ENCODE data around the gene C2orf81.

The C2orf81 gene

DNA sequence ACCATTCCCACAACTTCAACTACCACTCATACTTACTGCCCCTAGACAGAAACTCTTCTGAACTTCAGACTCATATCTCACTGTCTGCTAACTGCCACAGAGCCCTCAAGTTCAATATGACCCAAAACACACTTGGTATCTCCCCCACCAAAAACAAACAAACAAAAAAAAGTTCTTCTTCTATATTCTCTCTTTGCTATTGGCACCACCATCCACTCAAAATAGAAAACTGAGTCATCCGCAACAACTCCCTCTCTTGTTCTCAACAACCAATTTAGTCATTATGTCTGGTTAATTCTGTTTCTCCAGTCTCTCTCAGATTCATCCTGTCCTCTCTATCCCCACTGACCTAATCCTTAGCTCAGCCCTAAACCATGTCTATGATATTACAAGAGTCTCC lies 34.1 kb downstream of the C2orf81 start:
- DNase-seq = no peak

DNA sequence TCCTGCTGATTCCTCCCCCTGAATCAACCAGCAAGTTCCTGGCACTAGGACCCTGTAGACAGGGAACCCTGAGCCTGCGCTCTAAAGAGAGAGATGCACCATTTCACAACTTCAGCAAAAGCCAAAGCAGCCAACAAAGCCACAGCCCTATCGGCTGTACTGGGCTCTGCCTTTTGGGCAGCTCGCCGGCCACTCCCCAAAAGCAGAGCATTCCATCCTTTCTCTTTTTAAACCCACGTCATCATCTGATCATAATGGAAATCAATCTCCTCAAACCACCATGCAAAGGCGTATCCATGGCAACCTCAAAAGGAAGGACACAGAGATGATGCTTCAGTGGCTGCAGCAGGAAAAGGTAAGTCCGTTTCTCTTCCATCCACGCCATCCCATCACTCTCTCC lies 36.0 kb downstream of the C2orf81 start:
- no peak for DNase-seq

DNA sequence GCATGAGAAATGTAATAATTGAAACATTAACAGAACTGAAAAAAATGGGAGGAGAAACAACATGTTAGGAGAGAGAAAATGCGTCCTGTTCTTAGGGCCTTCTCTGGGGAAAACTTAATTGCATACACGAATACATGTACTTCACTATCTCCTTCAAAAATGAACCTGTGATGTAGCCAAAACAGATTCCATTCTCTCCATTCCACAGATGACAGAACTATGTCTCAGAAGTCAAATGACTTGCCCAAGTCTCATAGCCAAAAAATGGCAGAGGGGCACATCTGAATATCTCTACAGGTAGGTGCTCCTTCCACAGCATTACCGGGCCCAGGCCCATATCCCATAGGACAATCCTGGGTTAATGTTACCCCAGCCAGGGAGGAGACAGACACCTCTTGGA lies 37.4 kb downstream of the C2orf81 start:
- DNase-seq = no peak

DNA sequence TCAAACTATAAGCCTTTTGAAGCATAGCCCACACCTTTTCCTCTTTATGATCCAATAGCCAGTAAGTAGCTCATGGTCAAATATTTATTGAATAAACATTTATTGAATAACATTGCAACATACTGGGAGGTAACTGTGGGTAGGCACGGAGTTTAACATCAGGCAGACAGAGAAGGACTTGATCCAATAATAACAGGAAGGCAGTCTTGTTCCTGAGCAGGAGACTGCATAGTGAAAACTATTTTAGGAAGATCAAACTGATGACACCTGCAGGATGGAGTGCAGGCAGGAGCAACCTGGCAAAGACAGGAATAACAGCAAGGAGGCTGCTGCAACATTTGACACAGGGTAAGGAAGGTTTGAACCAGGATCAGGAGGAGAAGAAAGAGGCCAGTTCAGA lies 38.2 kb downstream of the C2orf81 start:
- DNase-seq = no peak

DNA sequence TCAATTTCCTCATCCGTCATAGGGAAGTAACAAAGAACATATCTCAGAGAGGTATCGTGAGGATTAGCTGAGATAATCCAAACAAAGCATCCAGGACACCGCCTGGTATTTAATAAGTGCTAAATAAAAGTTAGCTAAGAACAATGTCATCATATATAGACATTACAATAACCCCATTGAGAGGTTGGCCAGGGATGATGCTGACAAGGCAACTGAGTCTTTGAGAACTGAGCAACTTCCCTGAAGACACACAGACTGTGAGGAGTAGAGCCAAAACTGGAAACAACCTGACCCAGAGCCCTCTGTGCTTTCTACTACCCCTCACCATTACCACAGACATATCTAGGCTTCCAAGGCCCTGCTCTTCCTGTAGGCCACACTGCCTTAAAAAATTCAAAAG lies 39.7 kb downstream of the C2orf81 start:
- no peak for DNase-seq

DNA sequence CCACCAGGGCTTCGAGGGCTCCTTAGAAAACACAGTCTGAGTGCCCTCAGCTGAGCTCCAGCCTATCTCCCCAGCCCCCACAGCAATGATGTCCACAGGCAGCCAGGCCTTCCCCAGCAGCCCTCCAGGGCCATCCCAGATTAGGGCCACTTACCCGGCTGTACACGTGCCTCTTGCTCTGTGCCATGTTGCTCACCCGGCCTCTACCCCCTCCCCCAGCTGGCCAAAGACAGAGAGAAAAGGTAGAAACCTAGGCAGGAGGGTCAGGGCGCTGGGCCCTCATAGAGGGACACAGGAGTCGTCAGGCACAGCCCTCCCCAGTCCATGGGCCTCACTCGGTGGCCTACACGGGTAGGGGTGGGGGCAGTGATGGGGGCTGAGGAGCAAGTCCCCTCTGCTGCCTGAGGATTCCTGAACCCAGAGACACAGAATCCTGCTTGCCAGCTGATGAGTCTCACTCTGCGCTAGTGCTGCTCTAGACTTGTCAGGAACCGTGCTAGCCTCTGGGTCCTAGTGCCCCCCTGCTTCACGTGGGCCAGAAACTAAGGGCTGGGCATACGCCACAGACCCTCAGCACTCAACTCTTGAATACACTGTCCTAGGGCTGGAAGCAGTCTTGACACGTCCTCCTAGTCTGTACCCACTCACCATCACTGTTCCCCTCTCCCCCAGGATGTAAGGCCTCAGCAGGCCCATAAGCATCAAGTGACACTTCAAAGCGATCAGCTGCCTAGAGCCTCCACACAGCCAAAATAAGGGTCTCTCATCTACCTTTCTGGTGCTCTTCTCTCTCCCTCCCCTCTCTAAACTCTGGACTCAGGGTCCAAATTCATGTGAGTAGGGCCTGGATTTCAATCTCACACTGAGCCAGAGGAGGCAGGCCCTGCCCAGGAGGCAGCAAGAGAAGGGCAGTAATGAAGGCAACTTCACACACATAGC lies 41.3 kb downstream of the C2orf81 start, which contains the start of gene DCTN1:
TSS of gene DCTN1 (minus strand) at position 461 of the 939 bp plus-strand sequence. CDS start at position 187, 274 bp downstream.
- DNase-seq = no peak

DNA sequence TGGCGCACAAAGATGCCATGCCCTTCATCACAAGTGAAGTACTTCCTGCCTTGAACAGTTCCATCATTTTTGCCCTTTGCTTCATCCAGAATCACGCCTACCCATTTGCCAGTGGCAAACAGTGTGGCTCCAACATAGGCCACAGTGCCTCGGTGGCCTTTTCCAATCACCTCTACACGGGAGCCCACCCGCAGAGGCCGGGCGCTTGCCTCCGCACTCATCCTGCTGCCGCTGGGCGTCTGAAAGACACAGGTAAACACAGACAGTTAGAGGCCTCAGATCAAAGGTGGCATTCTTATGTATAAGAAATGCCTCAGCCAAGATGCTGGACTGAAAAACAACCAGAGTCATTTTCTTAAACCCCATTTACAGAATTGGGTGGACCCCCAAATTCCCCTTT lies 43.4 kb downstream of the C2orf81 start:
- DNase-seq = no peak

DNA sequence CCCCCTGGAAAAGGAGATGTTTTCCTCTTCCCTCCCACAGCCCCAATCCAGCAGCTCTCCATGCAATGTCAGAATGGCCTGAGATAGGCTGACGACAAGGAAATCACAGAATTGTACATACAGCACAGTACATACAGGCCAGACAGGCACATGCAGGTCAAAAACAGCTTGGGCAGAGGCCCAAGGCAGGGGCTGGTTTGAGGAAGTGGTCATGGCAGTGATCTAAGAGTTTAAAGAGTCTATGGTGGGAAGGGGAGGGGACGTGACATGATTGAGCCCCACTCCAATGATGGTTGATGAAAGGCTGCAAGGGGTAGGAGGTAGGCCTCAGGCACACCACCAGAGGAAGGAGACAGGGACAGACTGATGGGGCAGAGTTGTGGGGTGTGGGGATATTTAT lies 45.6 kb downstream of the C2orf81 start:
- no peak for DNase-seq

DNA sequence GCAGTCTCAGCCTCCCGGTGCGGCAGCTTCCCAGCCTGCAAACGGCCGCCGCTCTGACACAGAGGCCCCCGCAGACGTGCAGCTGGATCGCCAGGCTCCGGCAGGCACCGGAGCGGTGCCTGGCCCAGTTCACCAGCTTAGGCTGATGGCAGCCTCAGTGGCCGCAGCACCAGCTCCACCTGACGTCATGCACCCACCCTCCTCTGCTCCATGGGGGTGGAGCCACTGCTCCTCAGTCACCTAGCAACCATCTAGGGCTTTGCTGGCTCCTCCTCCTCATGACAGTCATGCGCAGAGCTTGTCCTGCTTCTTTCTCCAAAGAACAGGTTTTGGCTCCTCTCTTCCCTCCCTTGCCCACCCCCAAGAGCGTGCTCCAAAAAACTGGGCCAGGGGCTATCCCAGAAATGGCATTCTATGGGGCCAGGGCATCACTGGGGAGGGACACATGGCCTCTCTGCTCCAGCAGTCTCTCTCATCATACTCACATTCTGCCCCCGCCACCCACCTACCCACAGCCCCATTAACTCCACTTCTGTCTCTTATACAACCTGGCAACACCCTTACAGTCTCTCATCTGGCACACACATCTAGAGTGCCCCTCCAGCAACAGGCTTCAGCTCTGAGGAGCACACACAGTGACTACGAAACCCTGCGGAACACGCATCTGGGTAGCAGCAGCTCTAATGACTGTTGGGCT lies 46.8 kb downstream of the C2orf81 start:
- DNase-seq = no peak

DNA sequence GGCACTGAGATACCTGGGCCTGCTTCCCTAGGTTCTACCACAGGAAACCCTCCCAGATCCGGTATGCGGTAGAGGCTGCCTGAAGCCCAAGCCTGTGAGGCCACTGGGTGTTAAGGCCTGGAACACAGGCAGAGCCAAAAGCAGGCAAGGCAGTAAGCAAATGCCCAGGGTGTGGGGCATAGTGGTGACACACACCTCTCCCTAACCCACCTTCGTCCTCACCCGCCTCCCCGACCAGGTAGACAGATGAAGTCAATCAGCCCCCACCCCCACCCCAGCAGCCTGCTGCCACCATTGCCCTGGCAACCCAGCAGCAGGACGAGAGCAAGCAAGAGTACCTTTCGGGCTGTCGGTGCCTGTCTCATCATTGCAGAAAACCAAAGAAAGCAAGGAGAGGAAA lies 47.4 kb downstream of the C2orf81 start:
- DNase-seq = no peak

DNA sequence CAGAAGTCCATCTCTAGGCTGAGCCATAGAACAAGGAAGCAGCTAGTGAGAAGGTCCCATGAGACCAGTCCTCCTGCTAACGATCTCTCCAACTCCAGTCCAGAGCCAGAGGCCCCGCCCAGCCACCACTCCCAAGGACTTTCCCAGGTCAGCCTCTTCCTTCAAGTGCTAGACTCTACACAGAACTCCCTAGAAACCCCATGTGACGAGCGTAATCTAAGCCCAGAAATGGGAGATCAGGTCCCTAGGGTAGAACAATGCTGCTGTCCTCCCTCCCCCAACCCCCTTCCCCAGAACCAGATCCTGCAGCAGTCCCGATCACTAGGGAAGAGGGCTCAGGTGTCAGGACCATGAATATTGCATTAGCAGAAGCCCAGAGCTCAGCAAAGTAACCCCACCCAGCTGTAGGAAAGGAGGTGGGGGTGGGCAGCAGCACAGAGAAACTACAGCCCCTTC lies 48.2 kb downstream of the C2orf81 start:
- no peak for DNase-seq

DNA sequence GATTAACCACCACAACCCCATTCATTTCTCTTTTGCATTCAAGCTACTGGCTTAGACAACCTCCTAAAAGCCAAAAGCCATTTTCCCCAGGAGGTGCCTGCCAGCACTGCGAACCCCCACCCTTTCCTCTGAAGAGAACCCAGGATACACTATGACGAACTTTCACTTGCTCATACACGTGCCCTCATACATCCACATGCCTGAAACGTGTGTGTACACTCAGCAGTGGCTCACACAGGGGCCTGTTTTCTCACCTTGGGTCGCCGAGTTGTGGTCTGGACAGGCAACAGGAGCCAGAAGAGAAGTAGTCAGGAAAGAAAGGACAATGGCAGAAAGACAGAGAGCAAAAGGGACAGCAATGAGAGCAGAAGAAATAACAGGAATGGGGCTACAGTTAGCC lies 48.7 kb downstream of the C2orf81 start:
- DNase-seq = no peak

DNA sequence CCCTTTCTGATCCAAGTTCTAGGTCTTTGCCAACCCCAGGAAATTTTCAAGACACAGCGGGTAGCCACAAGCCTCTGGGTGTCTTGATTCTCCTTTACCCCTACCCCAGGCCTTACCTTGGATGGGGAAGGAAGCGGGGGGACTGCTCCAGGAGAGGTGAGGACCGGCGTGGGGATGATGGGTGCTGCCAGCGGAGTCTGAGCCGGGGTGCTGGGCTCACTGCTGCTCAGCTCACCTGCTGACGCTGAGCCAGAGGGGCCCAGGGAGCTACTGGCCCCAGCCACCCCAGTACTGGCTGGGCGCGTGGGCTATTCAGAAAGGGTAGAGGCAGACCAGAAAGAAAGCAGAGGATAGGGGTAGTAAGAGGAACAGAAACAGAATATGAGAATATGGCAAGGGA lies 50.0 kb downstream of the C2orf81 start:
- no peak for DNase-seq

DNA sequence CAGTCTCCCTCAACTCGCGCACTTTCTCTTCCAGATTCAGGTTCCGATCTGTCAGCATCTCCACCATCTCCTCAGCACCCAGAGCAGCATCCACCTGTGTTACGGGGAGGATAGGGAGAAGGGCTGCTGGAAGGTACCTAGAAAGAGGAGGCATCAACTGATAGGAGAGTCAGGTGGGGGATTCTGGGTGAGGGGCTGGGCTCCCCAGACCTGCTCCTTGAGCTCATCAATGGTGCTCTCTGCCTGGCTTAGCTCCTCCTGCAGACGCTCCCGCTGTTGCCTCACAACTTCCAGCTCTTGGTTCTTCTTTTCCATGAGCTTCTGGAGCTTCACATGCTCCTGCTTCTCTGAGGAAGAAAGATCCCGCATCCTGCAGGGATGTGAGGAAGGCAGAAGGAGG lies 51.4 kb downstream of the C2orf81 start:
- DNase-seq = no peak

DNA sequence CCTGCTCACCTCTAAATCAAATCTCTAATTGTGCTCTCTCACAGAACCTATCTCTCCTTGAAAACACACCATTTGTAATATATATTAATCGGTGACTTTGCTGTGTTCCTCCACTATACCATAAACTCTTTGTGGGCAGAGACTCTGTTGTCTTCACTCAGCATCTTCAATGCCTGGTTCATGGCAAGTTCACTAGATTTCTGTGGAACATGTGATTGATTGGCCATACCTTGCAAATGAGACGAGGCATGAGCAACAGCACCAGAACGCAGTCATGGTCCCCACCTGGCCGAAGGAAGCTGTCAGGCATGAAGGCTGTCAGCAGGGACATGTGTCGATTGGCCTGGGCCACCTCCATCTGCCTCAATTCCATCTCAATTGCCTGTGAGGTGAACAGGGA lies 52.9 kb downstream of the C2orf81 start:
- DNase-seq = no peak

DNA sequence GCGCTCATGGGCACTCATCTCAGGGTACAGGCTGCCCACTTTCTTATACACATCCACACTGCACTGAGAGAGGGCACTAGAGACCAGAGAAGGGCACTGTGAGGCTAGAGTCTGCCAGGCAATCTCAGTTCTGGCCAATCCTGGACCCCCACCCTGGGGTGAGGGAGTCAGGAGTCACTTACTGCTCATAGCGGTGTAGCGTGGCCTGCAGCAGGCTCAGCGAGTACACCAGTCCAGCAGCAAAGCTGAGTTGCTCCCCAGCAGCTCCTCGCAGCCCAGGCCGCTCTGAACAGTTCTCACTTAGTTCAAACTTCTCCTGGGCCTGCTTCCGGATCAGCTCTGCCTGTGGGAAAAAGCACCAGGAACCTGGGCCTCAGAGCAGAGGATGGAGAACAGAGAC lies 53.6 kb downstream of the C2orf81 start:
- DNase-seq = no peak

DNA sequence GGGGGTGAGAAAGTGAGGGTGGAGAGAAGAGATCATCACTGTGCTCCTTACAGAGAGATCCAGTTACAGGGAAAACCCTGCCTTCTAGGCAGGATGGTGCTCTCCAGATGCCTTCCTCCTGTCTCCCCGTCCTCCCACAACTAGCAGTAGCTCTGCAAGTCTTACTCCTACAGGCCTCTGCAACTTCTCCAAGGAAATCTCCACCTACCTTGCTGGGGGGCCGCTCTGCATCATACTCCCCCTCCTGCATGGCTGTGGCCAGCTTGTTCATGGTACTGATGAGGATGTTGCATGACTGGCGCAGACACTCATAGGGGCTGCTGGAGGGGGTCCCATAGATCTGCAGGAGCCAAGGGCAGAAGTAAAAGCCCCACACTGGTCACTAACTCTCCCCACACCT lies 55.4 kb downstream of the C2orf81 start:
- no peak for DNase-seq

DNA sequence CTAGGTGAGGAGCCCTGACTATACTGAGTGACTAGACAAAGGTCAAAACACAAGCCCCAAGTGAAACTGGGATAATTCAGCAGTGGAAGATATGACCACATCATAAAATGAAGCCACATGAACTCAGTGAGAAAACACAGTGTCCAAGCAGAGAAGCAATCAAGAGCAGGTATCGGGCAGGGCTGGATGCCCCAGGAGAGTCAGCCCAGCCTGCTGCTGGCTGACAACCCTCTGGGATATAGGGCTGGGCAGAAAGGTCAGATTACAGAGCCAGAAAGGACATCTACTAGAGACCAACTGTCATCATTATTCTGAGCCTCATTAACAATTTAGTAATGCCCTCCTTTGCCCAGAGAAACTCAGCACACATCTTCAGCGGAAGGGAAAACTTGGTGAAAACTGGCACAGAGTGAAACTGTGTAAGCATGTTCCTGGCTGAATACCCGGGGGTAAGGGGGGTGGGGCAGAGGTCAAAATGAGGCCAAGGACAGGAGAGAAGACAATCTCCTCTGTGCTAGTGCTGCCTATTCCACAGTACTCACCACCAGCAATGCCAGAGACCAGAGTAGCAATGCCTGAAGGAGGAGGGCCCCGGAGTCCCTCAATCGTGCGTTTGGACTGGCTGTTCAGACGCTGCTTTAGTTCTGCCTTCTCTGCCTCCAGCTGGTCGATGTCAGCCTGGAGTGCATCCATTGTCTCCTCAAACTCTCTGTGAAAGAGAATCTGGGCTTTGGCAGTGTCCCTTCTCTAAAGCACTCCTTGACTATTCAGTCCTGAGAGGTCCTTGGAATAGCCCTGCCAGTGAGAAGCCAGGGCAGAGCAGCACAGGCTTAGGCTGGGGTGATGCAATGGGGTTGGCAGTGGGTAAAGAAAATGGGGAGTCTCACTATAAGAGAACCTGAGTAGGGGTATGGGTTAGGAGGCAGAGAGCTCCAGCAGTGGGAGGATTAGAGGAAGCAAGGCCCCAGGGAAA lies 56.6 kb downstream of the C2orf81 start:
- no peak for DNase-seq

Data from NCI-H1048 (cell line).